ENCODE measurements around the gene C1orf50.
A peak's percentile ranks its signal among the peaks of the same experiment; 100 is the strongest.
"Not testable (repeated sequence)": the region's sequence is repeated elsewhere in the genome, so short reads cannot be mapped to it uniquely, and the experiment has no call there.

Gene C1orf50

DNA sequence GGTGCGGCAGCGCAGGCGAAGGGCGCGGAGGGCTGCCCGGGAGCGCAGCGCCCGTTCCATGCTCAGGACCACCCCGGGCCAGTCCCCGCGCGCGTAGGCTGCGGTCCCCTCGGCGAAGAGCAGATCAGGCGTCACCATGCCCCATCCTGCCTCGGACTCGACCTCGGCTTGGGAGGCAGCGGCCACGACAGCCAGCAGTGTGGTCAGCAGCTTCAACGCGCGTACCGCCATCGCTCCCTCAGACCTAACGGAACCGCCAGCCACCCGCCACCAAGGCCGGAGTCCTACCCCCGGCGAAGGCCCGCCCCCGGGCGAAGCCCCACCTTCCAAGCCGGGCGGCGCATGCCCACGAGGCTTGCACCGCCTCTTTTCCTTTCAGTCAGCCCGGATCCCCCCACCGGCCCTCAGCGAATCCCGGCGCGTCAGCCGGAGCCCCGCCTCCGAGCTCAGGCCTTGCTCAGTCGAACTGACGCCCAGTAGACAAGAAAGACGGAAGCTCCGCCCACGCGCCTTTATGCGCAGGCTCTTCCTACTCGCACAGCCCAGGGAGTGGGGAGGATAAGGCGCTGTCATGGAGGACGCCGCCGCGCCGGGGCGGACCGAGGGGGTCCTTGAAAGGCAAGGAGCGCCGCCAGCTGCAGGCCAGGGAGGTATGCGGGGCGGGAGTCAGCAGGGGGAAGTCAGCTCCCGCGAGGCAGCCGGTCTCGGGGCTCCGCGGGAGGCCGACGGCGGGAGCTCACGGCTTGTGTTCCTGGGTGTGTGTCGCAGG, at the start of gene C1orf50, which contains the start of gene P3H1:
Gene C1orf50 (plus strand): TSS at position 509 of the 769 bp plus-strand sequence. CDS start 63 bp downstream, at position 572.
Gene P3H1 (minus strand): TSS at position 288 of the 769 bp plus-strand sequence. CDS start 57 bp downstream, at position 231.
- DNase-seq (ENCODE audit: low read depth), result peak; percentile 99

DNA sequence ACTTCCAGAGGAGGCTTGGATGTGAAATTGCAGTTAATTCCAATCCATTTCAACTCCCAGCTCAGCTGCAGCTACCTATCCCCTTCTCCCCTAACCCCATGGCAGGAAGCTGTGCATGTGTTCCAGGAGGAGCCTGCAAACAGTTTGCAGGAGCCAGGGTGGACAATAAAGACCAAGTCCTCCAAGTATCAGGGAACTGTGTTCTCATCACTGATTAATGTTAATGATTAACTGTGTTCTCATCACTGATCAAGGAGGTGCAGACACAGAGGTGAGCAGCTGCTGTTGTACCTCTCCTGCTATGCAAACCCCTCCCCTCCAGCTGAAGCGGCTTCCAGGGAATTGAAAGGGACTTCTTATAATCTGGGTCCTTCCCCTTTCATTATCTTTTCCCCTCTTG, 46.2 kb upstream of the C1orf50 start:
- DNase-seq (ENCODE audit: low read depth), result no peak

DNA sequence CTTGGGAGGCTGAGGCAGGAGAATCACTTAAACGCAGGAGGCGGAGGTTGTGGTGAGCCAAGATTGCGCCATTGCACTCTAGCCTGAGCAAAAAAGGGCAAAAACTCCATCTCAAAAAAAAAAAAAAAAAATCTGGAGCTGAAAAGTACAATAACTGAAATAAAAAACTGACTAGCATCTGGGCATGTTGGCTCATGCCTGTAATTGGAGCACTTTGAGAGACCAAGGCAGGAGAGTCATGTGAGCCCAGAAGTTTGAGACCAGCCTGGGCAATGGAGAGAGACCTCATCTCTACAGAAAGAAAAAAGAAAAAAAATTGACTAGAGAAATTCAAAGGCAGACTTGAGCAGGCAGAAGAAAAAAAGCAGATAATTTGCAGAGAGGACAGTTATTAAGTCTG, 45.1 kb upstream of the C1orf50 start:
- DNase-seq (ENCODE audit: low read depth), result no peak

GRCh38 chr1:42722403-42722802, 44.6 kb upstream of the C1orf50 start:
- not testable (repeated sequence) for DNase-seq (ENCODE audit: low read depth)

GRCh38 chr1:42723511-42723910, 43.5 kb upstream of the C1orf50 start:
- no peak for DNase-seq (ENCODE audit: low read depth)

DNA sequence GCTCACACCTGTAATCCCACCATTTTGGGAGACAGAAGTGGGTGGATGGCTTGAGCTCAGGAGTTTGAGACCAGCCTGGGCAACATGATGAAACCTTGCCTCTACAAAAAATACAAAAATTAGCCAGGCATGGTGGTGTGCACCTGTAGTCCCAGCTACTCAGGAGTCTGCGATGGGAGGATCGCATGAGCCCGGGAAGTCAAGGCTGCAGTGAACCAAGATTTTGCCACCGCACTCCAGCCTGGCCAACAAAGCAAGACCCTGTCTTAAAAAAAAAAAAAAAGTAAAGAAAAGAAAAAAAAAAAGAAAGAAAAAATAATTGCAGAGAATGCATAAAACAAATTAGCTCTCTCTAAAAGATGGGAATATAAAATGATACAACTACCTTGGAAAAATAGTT, 41.2 kb upstream of the C1orf50 start:
- not testable (repeated sequence) for DNase-seq (ENCODE audit: low read depth)

DNA sequence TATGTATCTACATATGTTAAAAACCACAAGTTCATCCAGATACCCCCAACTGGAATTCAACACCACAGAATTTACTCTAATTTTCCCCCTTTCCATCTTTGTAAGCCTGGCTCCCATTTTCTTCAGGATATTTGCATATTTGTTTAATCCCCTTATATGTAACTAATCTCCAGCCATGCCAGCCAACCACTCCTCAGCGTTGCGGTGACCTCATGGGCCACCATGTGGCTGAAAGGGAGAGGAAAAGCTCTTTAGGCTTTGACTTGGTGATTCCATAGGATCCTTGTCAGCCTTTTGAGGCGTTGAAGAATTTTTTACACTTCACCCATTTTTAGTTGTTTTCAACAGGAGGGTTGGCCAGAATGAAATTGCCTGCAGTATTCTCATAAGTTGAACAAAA, 37.0 kb upstream of the C1orf50 start:
- DNase-seq (ENCODE audit: low read depth), result no peak

DNA sequence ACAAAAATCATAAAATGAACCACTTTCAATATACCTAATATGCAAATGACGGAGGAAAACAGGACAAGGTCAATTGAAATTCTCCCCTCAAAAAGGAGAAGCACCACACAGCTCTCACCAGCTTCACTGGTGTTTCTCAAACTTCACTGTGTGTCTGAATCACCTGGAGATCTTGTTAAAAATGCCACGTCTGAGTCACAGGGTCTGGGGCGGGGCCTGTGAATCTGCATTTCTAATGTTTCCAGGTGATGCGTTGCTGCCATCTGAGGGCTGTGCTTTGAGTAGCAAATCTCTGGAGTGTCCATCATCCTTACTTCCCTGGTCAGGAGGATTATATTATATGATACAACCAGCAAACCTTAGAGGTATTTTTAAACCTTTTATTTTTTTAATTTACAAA, 36.1 kb upstream of the C1orf50 start:
- no peak for DNase-seq (ENCODE audit: low read depth)

- DNase-seq (ENCODE audit: low read depth), result no peak
Observed at GRCh38 chr1:42731585-42731984, 35.5 kb upstream of the C1orf50 start.

DNA sequence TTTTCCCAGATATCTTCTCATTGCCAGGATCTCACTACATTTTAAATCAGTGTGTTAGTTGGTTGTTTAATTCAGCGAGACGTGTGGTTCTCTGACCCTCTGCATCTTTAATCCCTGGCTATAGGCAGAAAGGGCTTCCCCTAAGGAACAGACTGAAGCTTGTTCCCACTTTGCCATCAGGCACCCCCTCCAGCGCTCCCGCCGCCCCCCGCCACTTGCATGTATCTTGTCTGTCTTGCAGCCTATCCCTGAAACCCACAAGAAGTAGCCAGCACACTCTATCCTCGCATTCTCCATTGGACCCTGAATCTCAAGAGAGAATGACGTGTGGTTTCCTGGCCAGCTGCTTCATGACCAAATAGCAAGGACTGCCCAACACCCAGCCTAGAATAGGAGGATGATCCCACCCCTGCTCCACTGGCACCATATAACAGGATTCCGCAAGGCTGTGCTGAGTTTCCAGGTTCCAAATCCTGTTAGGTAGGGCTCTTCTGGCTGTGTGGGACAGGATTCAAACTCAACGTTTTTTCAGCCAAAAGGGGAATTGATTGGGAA, 34.8 kb upstream of the C1orf50 start:
- DNase-seq (ENCODE audit: low read depth), result no peak

DNA sequence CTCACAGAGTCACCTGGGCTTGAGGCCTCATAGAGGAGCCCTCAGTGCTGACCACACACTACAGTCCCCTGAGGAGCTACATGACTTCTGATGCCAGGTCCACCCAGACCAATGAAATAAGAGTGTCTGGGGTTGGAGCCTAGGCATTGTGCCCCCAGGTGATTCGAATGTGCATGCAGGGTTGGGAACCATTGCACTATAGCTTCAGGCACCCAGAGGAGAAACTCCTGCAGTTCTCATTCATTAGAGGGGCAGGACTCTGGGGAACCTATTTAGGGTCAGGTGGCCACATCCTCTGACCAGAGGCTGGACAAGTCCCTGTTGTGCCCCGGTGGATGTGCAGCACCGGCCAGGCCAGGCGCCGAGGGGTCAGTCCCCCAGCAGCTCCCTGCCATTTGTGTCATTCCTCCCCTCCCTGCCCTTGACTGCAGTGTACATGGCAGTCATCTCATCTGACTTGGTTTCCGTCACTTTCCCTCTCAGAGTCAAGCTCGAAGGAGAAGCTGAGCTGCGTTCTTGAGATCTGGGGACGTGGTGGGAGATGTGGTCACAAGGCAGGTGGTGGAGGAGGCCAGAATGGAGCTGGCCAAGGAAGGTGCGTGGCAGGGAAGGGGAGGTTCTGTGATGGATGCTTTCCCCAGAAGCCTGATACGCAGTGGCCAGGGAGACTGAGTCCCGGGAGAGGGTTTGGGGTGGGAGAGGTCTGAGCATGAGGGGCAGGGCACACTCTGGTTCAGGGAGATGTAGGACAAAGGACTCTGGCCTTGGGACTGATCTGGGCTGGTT, 33.4 kb upstream of the C1orf50 start:
- no peak for DNase-seq (ENCODE audit: low read depth)

- no peak for DNase-seq (ENCODE audit: low read depth)
Observed at GRCh38 chr1:42734201-42735035, 32.6 kb upstream of the C1orf50 start.

DNA sequence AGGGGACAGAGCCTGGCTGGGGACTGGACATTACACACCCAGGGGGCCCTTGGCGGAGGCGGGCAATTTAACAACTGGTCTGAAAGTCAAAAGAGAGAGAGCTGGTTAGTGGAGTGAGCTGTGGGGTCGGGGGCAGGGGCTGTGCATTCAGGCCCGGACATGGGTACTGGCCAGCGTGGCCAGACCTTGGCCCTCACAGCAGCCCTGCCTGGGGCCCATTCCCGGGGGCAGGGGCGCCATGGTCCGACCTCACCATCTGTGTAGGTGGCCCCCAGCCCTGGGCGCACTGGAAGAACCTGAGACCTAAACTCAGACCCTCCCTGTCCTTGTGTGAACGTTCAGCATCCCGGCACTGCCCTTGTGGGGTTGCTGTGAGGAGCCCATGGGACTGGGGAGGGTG, 32.0 kb upstream of the C1orf50 start:
- DNase-seq (ENCODE audit: low read depth), result no peak

GRCh38 chr1:42735477-42736105, 31.5 kb upstream of the C1orf50 start:
- no peak for DNase-seq (ENCODE audit: low read depth)

DNA sequence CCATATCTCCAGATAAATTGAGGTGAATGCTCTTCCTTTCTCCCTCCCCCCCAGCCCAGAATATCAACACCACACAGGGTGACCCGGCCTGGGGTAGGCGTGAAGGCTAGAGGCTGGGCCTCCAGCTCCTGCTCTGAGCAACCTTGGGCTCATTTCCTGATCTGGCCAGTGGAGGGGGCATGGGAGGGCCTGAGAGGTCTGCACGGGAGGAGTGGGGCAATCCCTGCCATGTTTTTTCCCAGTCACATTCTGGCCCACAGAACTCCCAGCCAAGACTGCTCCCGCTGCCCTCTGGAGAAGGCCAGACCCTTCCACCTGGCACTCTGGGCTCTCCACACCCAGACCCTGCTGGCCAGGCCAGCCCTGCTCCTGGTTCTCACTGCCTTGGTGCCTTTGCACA, 30.9 kb upstream of the C1orf50 start:
- no peak for DNase-seq (ENCODE audit: low read depth)

DNA sequence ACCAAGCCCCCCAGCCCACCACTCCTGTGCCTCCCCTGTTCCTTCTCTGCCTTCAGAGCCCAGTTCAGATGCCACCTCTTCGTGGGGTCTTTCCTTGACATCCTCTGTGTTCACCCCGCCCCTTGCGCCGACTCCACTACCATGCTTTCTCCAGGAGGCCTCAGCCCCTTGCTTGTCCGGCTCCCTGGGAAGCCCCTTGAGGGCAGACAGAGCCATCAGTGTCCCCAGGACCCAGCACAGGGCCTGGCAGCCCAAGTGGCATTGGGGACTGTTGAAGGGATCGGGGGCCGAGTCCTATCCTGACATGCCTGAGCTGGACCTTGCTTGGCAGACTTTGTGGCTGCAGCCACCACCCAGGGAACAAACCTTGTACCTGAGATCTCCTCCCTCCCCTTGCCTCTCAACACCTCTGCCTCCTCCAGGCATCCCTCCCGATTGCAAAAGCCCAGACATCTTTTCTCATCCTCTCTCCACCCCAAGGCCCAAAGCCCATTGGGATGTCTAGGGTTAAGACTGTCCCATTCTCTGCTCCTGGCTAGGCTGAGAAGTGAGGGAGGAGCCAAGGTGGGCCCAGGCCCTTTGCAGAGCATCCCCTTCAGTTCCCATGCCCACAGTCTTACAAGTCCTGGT, 30.4 kb upstream of the C1orf50 start:
- no peak for DNase-seq (ENCODE audit: low read depth)

GRCh38 chr1:42737257-42737656, 29.8 kb upstream of the C1orf50 start:
- no peak for DNase-seq (ENCODE audit: low read depth)

GRCh38 chr1:42737986-42738677, 28.9 kb upstream of the C1orf50 start:
- no peak for DNase-seq (ENCODE audit: low read depth)

- no peak for DNase-seq (ENCODE audit: low read depth)
Observed at GRCh38 chr1:42738678-42739226, 28.3 kb upstream of the C1orf50 start.

All from CMK (cell line).